ENCODE data around the gene MED27.

GRCh38 chr9:131879911-131880290, 199.8 kb downstream of the MED27 start:
- TF ChIP-seq YY1 (IDR thresholded peaks at IDR 0.05; ENCODE audit: insufficient read depth, insufficient read length) (no peak), ZNF274 (IDR thresholded peaks at IDR 0.05; ENCODE audit: low read depth, low read length) (no peak), SUZ12 (IDR thresholded peaks at IDR 0.05; ENCODE audit: extremely low read depth, insufficient read depth, insufficient read length) (no peak)

Measured in NT2/D1 (cell line).